HTR-8/SVneo (cell line): ENCODE results near the gene STAG2.

Source experiments
- DNase-seq: peaks from one replicate; pipeline ENCODE4 v3.0.0; 2011; ENCODE audit warnings: low spot score, mixed read lengths; ENCODE audit not compliant: insufficient read length
- FAIRE-seq: peaks from 2 replicates; lab custom pipeline; 2011; peaks lifted over from hg19 to GRCh38; lab: Jason Lieb, UNC

STAG2 gene

GRCh38 chrX:124145749-124146148 is 184.2 kb downstream of the STAG2 start:
- FAIRE-seq (no peak), DNase-seq (no peak)

GRCh38 chrX:124151195-124151594 is 189.7 kb downstream of the STAG2 start:
- FAIRE-seq (no peak), DNase-seq (no peak)
